HCT116 (cell line): ENCODE data around the gene PYCR2. TPM values are rescaled to one million over a fixed set of nuclear protein-coding genes. Genes with fewer than 3 reads are reported as not detected.

Experiments used
- ATAC-seq: fragments of 200-7000 bp; cut with Tn5 transposase; 2 replicates; pipeline ENCODE4 v1.9.1; 2020; ENCODE audit warnings: mild to moderate bottlenecking, moderate library complexity
- BruUV-seq: library from RNA; stranded (reverse); fragments of 400-500 nt; replicated peaks from 2 replicates; lab custom pipeline; 2021; lab: Mats Ljungman, UMichigan
- CTCF ChIA-PET: fragments of 300-600 bp; sonication (Branson Sonifier 250); formaldehyde crosslinking; loops from one replicate; lab custom pipeline; 2021; ENCODE audit warnings: antibody characterized with exemption; lab: Charles Lee
- POLR2A ChIA-PET: fragments of 300-600, 350-600 bp; sonication (Branson Sonifier 250); formaldehyde crosslinking; loops from one replicate; lab custom pipeline; 2021; ENCODE audit warnings: antibody characterized with exemption; lab: Charles Lee
- RAD21 ChIA-PET, 2 experiments: fragments of 300-600 bp; sonication (Branson Sonifier 250); formaldehyde crosslinking; loops; one replicate each; lab custom pipeline; 2023; ENCODE audit warnings: low total read pairs in 2 of 2; ENCODE audit not compliant: uncharacterized antibody in 2 of 2, unreplicated experiment in 2 of 2, low non-redundant PET in 1 of 2; lab: Charles Lee
- DNase-seq: peaks from one replicate; pipeline ENCODE4 v3.0.0-alpha.2; 2010; ENCODE audit warnings: low read depth, low spot score
- H2AFZ ChIP-seq: fragments of 200-600 bp; shearing (Covaris generic), sonication (generic); 2 replicates; pipeline ENCODE4 v1.6.1; 2017; ENCODE audit warnings: low read depth, mixed run types, mixed read lengths, antibody characterized with exemption, low read length; ENCODE audit not compliant: poor library complexity, severe bottlenecking
- H3K27ac ChIP-seq: 2 replicates; pipeline ENCODE4 v1.5.1; 2012; ENCODE audit warnings: low read depth, low read length
- H3K27me3 ChIP-seq: fragments of 200-600 bp; sonication (generic); 2 replicates; pipeline ENCODE4 v1.6.1; 2016; ENCODE audit warnings: mixed run types, low read length, mixed read lengths; ENCODE audit not compliant: insufficient read depth
- H3K36me3 ChIP-seq, 2 experiments: fragments of 200-500 bp in 1 of 2; fragments of 200-600 bp in 1 of 2; sonication (Bioruptor generic) in 1 of 2; sonication (generic) in 1 of 2; 2 replicates each; pipeline versions ENCODE4 v1.5.1 to v1.6.1; 2014 to 2016; ENCODE audit warnings: low read length in 2 of 2, inconsistent platforms in 1 of 2, mixed read lengths in 1 of 2, mixed run types in 1 of 2; ENCODE audit not compliant: insufficient read depth in 2 of 2, control insufficient read depth in 1 of 2
- H3K4me1 ChIP-seq, 2 experiments: fragments of 200-600 bp in 1 of 2; sonication (generic) in 1 of 2; 2 replicates each; pipeline versions ENCODE4 v1.5.1 to v1.6.1; 2012 to 2017; ENCODE audit warnings: low read length in 2 of 2, inconsistent platforms in 1 of 2, mild to moderate bottlenecking in 1 of 2, mixed read lengths in 1 of 2, mixed run types in 1 of 2, moderate library complexity in 1 of 2; ENCODE audit not compliant: insufficient read depth in 2 of 2, control insufficient read depth in 1 of 2
- H3K4me2 ChIP-seq: fragments of 200-600 bp; sonication (generic); 2 replicates; pipeline ENCODE4 v1.6.1; 2017; ENCODE audit warnings: mixed run types, low read length, mixed read lengths
- H3K4me3 ChIP-seq, 2 experiments: fragments of 200-600 bp in 1 of 2; sonication (generic) in 1 of 2; replicated peaks in 1 of 2; 2 replicates each; pipeline ENCODE4 v1.5.1; 2011 to 2016; ENCODE audit warnings: low read length in 2 of 2, control low read depth in 1 of 2, low read depth in 1 of 2, mild to moderate bottlenecking in 1 of 2, mixed read lengths in 1 of 2, mixed run types in 1 of 2
- H3K79me2 ChIP-seq: fragments of 200-600 bp; sonication (generic); 2 replicates; pipeline ENCODE4 v1.6.1; 2017; ENCODE audit warnings: mild to moderate bottlenecking, mixed run types, low read length, moderate library complexity, mixed read lengths; ENCODE audit not compliant: insufficient read depth
- H3K9ac ChIP-seq: fragments of 200-600 bp; sonication (generic); 2 replicates; pipeline ENCODE4 v1.6.1; 2016; ENCODE audit warnings: low read length, mixed read lengths
- H3K9me2 ChIP-seq: fragments of 200-600 bp; sonication (generic), shearing (Covaris generic); 2 replicates; pipeline ENCODE4 v1.6.1; 2017; ENCODE audit warnings: mixed run types, mild to moderate bottlenecking, moderate library complexity; ENCODE audit not compliant: insufficient read depth
- H3K9me3 ChIP-seq, 2 experiments: fragments of 200-500 bp in 1 of 2; fragments of 200-600 bp in 1 of 2; sonication (Bioruptor generic) in 1 of 2; sonication (generic) in 1 of 2; 2 replicates each; pipeline ENCODE4 v1.6.1; 2014 to 2017; ENCODE audit warnings: low read length in 2 of 2, mixed read lengths in 2 of 2, inconsistent platforms in 1 of 2, low read depth in 1 of 2, mild to moderate bottlenecking in 1 of 2, mixed run types in 1 of 2, moderate library complexity in 1 of 2; ENCODE audit not compliant: control insufficient read depth in 1 of 2, insufficient read depth in 1 of 2
- H4K20me1 ChIP-seq: fragments of 200-600 bp; sonication (generic), shearing (Covaris generic); 2 replicates; pipeline ENCODE4 v1.6.1; 2017; ENCODE audit warnings: mixed run types, mild to moderate bottlenecking, moderate library complexity; ENCODE audit not compliant: insufficient read depth
- ATF3 ChIP-seq: IDR thresholded peaks from 2 replicates; pipeline ENCODE4 v1.6.1; 2012
- CEBPB ChIP-seq: IDR thresholded peaks from 2 replicates; pipeline ENCODE4 v1.6.1; 2012; ENCODE audit warnings: low read depth
- EGR1 ChIP-seq: IDR thresholded peaks from 2 replicates; pipeline ENCODE4 v1.6.1; 2012; ENCODE audit warnings: low read depth
- EZH2 ChIP-seq: fragments of 200-600 bp; sonication (generic); IDR thresholded peaks from 2 replicates; pipeline ENCODE4 v1.6.1; 2017; ENCODE audit warnings: antibody characterized with exemption, mixed run types
- SP1 ChIP-seq: IDR thresholded peaks from 2 replicates; pipeline ENCODE4 v1.6.1; 2012; ENCODE audit warnings: low read depth
- ZBTB33 ChIP-seq: IDR thresholded peaks from 2 replicates; pipeline ENCODE4 v1.6.1; 2011; ENCODE audit warnings: mild to moderate bottlenecking, low read length, moderate library complexity; ENCODE audit not compliant: insufficient replicate concordance; ENCODE audit errors: extremely low read depth
- ZNF274 ChIP-seq: fragments of 200-500 bp; sonication (Bioruptor generic); IDR thresholded peaks from 2 replicates; pipeline ENCODE4 v1.6.1; 2014; ENCODE audit warnings: mild to moderate bottlenecking, low read depth, low read length, inconsistent platforms
- intact Hi-C: fragments of 100-400 bp; cut with micrococcal nuclease; formaldehyde crosslinking; loops from 2 replicates; pipeline ENCODE4 v1.10.0; 2022
- total RNA-seq: library from RNA; stranded (reverse); gene quantifications from one replicate; pipeline ENCODE4 v1.2.1, GENCODE V29; 2021; ENCODE audit not compliant: unreplicated experiment

The PYCR2 gene
- total RNA-seq, 1 experiment from 2014 or later, result 107 TPM

- Histone ChIP-seq H4K20me1 (no peaks in the 10 kb centered on the region), H3K4me3 (no peak overlapping the region), H3K27ac (no peak overlapping the region), H3K36me3 (no peaks in the 10 kb centered on the region), H2AFZ (peak overlapping the region; percentile 94), H3K27me3 (no peaks in the 10 kb centered on the region), H3K4me1 (peaks cover 8 to 12% of the 10 kb centered on the region in 2 experiments; a peak in 3 of 4 replicates), H3K4me2 (peak overlapping the region; percentile 63; the same call in 1 of the 2 replicates), H3K79me2 (no peaks in the 10 kb centered on the region), H3K9ac (no peak overlapping the region), H3K9me2 (no peaks in the 10 kb centered on the region), H3K9me3 (no peaks in the 10 kb centered on the region)
- ATAC-seq (no peak), DNase-seq (no peak)
- ChIA-PET CTCF (interaction anchor here (1.3 kb wide), 1 partner anchor 14 kb away, joined by 6 read pairs; no protein-coding TSS in a partner anchor), RAD21 (no interaction called here), POLR2A (no interaction called here)
- BruUV-seq, result no TSS peak
- TF ChIP-seq ZBTB33, result no peak
- TF ChIP-seq ZNF274, result no peak
- TF ChIP-seq EGR1, result no peak
- no peak for TF ChIP-seq SP1
- no peak for TF ChIP-seq CEBPB
- no peak for TF ChIP-seq EZH2
- no peak for TF ChIP-seq ATF3
- intact Hi-C loops, result no loop called here
Measured at GRCh38 chr1:225897595-225898514, 26.2 kb downstream of the PYCR2 start.
